ENCODE results near the gene CLBA1.

Gene CLBA1

DNA sequence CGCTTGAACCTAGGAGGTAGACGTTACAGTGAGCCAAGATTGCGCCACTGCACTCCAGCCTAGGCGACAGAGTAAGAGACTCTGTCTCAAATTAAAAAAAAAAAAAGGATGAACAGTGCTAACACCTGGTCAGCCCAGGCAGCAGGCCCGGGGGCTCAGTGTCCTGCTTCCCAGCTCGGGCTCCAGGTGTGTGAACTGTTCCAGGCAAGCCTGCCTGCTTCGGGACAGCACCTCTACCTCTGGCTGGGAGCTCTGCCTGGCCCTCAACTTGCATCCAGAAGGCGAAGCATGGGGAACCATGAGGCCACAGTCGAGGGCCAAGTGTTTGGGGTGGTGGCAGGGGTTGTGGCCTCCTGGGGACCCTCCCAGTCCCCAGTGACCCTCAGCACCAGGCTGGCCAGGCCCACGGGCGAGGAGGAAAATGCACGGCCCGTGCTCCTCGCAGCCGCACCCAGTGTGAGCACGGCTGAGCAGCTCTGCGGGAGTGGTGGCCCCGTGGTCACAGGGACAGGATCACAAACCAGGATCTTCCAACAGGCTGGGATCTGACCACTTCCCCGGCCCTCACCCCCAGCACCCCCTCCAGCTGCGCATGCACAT is 19.8 kb downstream of the CLBA1 start:
- no peak for DNase-seq (ENCODE audit: low read depth in 3 of 3)

DNA sequence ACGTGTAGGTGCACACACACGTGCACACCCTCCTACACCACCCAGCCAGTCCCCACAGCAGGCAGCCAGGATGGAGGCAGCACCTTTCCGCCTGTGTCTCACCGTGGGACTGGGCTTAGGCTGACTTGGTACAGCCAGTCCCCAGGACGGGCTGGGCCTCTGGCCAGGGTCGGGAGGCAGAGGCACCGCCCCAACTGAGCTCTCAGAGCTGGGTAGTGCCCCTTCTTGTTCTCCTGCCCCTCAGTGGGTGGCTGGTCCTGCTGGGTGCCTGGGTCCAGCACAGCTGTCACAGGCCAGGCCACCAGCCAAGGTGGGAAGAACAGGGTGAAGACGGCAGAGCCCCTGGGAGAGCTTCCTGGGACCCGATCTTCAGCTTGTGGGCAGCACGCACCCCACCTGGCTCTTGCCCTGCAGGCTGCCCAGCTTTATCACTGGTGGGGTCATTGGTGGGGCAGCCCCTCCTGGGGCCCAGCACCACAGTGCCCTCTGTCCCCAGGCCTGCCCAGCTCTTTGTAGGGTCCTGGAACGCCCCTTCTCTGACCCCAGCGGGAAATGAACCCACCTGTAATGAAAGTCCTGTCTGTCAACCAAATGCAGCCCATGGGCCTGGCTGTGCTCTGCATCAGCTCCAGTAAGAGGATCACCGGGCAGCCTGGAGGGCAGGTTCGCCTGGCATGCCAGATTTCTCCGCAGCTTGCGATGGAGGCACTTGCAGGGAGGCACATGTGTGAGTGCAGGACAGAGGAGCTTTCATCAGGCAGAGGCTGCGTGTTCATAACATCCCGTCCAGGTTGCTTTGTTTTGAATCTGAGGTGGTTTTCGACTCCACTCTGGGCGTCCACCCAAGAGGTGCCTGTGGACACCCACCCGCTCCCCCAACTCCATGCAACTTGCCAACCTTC is 20.6 kb downstream of the CLBA1 start:
- DNase-seq (ENCODE audit: low read depth in 3 of 3), result no peak

DNA sequence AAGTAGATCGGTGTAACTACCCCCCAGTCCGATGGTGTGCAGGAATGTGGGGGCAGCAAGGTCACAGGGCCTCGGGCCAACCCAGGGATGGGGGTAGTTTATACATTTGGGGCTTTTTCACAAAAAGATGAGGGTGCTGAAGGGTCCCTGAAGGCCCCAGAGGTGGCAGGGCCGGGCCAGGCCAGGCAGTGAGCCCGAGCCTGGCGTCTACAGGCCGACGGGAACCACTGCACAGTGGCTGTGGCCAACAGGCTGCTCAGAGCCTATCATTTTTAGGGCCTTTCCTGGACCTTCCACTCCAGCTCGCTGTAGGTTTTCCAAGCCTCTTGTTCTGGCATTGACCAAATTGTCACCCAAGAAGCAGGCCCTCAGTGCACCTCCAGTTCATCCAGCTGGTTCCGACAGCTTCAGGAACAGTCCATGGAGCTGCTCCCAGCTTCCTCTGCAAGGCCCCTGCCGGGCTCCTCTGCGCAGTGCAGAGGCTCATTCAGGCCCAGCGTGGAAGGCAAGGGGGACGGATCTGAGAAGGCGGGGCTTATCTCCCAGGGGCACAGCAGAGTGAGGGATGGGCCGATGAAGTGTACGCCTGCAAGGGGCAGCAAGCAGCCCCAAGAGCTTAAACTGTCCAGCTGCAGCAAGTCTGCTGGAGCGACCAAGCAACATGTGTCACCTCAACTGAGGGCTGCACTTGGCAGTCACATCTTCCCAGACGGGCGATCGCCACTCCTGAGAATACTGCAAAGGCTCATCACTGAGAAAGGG is 21.4 kb downstream of the CLBA1 start:
- no peak for DNase-seq (ENCODE audit: low read depth in 3 of 3)

DNA sequence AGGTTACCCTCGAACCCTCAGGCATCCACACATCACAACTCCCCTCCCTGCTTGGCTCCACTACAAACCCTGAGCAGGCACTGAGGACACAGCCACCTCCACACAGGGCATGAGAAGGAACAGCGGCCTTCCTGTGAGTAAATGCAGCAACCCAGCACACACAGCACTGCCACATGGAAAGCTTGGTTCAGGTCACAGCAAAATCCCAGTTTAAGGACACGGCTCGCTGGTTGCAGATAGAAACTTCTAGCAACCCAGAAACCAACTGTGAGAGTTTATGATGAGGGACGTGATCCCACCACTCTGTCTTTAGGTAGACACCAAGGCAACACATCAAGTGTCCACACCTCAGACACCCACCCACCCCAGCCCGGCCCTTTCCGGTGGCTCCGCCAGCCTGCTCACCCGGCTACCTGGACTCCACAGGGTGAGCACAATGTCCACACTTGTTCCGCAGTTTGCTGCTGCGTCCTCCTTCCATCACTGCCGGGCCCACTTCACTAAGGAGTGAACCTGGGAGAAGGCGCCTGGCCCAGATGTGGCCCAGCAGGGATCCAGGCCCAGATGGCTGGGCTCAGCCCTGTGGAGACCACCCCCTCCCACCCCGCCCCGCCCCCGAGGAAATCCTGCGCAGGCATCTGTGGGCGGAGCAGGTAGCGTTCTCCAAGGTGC is 22.1 kb downstream of the CLBA1 start:
- DNase-seq (ENCODE audit: low read depth in 3 of 3), result no peak

DNA sequence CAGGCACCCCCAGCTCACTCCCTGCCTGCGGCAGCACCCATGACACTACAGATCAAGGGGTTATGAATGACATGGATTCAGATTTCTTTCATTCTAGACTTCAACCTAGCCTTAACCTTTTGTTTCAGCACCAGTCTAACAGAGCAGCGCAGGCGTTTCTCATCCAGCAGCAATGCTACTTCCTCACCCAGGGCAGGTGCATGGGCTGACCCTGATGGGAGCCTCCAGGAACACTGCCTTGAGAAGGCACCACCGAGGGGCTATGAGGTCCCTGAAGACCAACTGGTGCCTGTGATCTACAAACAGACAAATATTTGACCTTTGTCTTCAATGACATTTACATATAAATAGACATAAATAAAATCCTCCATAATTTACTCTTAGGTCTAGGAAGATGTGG is 24.5 kb downstream of the CLBA1 start:
- DNase-seq (ENCODE audit: low read depth in 3 of 3), result no peak

DNA sequence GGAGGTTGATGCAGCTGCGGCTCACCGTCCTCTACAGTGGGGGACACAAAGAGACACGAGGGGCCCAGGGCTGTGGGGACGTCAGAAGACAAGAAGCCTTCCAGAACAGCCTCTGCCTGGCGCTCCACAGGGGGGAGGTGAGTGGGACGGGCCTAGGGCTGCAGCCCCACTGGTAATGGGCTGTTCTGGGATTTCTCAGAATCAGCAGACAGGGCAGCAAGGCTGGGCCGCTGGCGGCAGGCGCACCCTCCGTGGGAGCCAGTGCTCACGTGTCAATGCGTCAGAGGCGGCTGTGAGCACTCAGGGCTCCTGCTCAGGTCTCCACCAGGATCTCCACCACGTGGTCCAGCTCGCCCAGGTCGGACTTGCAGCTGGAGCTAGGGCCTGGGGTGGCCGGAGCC is 25.3 kb downstream of the CLBA1 start:
- DNase-seq (ENCODE audit: low read depth in 3 of 3), result no peak

DNA sequence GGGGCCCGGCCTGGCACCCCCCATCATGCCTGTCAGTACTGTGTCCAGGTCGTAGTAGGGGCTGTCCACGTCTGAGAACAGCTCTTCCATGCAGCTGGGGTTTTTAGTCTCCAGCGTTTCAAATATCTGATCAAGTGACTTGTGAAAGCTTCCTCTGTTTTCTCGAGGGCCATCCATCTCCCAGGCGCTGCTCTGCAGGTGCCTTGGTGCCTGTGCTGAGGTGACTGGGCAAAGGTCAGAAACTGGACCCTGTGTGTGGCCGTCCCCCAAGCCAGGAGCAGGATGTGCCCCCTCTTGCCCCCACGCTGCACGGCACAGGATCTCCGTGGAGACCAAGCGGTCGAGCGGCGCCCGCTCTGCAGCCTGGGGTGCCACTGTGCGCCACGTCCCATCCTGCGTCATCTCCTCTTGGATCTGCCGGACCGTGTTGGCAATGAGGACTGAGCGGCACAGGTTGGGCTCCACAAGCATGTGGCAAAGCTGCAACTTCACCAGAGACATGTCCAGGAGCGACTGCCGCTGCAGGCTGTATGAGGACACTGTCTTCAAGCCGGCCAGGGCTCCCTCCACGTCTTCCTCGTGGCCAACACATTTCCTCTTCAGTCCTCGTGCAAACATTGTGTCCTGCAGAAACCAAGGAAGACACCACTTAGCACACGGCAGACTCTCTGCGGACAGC is 25.9 kb downstream of the CLBA1 start:
- no peak for DNase-seq (ENCODE audit: low read depth in 3 of 3)

DNA sequence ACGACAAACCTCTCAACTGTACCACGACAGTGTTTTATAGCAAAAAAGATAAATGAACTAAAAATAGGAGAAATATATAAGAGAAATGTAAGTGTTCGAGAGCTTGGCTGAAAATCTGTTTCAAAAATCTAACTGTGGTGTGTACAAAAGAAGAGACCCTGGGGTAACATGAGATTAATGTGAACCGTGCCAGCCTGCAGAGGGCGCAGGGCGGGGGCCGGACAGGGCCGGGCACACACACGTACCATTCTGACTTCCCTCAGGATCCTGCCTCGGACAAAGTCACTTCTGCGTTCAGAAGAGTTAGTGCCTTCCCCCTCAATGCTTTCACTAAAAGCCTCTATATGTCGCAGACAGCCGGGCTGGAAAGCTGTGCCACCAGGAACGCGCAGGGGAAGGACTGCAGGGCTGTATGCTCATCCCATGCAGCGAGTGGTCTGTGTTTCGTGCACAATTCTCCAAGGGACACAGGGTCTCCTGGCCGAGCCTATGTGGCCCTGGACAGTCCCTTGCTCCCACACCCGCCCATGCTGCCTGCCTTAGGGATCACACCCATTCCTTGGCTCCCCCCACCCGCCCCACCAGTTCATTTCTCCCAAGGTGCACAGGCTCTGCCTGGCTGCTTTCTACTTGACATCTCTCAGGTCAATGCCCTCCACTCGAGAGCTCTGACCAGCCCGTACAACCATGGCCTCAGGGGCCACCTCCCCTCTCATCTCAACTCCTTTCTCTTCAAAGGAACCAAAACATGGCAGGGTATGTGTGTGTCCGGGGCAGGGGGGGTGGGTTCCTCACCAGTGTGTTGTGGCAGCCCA is 26.8 kb downstream of the CLBA1 start:
- DNase-seq (ENCODE audit: low read depth in 3 of 3), result no peak

DNA sequence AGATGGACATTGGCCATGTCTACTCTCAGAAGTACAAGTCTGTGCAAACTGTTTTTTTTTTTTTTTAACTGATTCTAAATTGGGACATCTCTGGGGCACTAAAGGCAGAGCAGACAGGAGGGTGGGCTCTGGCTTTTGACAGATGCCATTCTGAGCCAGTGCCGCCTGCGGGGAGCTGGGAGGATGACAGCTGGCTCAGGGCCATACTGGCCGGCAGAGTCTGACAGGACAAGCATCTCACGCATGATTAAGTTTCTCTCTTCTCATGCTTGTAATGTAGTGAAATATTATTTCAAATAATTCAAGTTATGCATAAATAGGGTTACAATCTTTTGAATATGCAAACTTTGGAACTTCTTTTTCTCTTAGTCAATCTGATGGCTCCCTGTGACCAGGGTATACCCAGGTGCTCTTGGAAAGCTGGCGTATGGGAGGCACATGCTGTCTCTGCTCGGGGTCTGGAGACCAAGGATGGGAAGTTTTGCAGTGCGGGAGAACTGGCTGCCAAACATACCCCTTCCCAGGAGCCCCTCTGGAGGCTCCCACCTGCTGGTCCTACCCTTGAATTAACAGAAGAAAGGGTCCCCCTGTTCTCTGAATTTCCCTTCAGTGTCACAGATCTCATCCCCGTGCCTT is 27.7 kb downstream of the CLBA1 start:
- no peak for DNase-seq (ENCODE audit: low read depth in 3 of 3)

DNA sequence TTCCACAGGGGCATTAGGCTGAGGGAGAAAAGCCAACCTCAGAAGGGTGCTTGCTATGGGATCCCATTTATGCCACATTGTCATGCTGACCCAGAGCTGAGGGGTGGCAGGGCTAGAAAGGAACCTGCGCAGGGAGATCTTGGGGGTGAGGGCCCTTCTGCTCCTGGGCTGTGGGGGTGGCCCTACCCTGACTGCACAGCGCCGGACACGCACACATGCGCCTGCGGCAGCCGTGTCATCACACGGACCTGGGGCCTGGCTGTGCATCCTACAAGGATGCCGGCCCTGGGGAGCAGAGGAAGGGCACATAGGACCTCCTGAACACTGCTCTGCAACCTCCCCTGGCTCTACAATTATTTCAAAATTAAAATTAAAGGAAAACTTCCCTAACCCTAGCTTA is 28.4 kb downstream of the CLBA1 start:
- no peak for DNase-seq (ENCODE audit: low read depth in 3 of 3)

DNA sequence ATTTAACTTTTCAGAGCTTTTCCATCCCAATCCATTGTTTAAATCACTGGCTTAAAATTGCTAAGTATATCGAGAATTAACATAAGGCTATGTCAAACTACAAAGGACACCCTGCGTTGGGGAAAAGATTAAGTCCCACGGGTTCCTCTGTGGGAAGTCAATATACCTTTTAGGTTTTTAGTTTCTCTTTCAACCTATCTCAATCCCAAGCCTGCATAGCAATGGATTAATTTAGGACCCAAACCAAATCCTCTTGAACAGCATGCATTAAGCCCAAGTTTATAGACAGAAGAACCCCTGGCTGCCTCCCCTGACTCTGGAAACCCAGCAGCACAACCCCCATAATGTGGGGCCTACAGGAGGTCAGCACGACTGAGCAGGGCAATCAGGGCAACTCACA is 29.0 kb downstream of the CLBA1 start:
- DNase-seq (ENCODE audit: low read depth in 3 of 3), result no peak

DNA sequence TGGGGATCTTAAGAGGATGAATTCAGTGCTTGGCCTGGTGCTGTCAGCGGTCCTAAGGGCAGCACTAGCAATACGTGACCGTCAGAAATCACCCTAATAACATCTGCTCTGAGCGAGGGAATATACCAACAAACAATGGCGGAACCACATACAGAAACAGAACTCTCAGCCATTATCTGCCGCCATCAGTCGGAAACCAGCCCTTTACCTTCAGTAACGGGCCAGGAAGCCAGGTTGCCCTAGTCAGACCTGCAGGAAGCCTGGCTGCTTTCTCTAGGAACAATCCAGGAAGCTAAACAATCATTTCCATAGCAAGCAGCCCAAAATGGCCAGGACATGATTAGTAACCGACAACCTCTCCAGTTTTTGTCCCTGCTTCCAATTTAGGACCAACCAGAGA is 29.7 kb downstream of the CLBA1 start:
- DNase-seq (ENCODE audit: low read depth in 3 of 3), result no peak

DNA sequence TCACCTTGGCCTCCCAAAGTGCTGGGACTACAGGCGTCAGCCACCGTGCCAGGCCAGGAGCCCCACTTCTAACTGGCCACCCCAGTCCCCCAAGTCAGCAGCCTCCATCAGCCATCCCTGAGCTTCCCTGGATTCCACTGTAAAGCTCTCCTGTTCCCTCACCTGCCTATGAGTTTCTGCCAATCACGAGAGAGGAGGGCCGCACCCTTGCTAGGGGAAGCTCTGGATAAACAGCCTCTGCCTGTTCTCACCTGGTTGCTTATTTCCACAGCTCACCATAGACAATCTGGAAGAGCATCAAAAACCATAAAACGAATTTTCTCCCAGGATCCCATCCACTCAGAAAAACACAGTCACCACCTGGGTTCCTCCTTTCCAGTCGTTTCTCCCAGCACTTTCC is 30.3 kb downstream of the CLBA1 start:
- no peak for DNase-seq (ENCODE audit: low read depth in 3 of 3)

DNA sequence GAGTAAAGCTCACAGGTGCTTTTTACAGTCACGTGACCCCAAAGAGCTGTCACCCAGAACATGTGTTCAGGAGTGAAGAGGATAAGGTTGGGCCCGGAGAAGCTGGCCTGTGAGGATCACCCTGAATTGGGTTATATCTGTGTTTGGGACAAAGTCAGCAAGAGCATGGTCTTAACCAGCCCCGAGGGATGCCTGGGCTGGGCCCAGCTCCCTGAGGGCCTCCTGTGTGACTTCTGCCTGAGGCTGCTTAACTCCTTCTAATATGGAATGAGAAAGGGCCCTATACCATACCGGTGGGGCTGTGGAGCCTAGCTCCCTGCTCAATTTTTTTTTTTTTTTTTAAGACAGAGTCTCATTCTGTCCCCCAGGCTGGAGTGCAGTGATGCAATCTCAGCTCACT is 32.8 kb downstream of the CLBA1 start:
- no peak for DNase-seq (ENCODE audit: low read depth in 3 of 3)

DNA sequence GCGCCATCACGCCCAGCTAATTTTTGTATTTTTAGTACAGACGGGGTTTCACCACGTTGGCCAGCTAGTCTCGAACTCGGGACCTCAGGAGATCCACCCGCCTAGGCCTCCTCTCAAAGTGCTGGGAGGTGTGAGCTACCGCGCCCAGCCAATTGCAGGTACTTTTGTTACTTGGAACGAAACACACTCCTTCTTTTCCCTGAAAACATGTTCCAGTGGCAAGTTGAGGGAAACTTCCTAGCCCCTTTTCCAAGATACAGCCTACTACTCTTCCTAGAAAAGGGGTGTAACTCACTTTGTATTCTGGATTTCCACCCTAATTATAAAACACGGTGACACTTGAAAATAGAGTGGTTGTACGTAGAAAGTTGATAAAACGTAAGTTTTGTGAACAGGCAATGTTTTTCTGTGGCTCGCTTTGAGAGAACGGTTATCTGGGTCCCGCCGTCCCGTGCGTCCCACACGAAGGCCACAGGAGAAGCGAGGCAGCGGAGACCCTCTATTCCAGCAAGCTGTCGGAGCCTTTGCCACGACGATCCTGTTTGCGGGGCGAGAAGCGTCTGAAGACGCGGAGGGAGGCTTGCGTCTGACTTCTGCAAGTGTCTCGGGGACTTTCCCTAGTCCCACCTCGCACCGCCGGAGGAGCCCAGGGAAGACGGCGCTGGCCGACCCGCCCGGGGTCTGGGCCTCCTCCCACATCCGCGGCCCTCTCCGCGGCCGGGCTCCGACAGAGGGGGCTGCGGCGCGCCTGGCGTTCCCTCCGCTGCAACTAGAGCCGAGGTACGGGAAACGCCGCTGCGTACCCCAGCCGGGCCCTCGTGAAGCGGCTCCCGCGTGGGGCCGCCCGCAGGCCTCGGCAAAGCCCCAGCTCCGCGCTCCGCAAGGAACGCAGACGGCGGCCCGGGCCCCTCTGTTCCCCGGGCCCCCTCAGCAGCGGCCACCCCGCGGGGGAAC is 34.5 kb downstream of the CLBA1 start:
- DNase-seq (ENCODE audit: low read depth in 3 of 3), result peak; percentile 30 to 57 (median 31)

DNA sequence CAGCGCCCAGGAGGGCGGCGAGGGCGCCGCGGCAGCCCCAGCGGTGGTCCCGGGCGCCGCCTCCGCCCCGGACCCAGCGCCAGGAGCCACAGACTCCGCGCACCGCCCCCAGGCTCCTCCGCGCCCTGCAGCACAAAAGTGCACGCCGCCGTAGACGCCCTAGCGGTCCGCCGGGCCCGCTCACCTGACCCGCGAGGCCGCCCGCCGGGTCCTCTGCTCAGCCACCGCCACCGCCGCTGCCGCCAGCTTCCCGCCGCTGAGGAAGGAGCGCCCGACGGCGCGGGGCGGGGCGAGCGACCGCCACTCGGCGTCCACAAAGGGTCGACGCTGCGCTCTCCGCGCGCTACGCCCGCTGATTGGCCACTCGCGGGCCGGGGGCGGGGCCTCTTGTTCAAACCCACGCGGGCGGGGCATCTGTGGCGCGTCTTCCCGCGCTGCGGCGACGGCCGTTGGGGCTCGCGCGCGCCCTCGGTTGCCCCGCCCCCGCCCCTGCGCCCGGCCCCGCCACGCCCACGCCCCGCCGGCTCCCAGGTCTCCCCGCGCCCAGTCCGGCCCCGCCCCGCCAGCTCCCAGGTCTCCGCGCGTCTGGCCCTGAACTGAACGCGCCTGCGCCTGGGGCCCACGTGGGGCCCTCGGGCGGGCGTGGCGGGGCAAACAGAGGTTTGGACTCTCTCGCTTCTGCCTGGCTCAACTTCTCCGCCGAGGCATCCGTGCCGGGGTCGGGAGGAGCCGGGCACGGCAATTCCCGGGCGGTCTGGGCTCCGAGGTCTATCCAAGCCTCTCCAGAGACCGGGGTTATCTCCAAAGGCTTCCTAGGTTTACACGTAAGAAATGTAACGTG is 35.4 kb downstream of the CLBA1 start, which contains the start of gene CDCA4:
CDCA4 (minus strand) TSS at position 269 of the 841 bp plus-strand sequence. CDS start 9,154 bp downstream, outside the sequence.
- peak; percentile 94 to 97 (median 97) for DNase-seq (ENCODE audit: low read depth in 3 of 3)

DNA sequence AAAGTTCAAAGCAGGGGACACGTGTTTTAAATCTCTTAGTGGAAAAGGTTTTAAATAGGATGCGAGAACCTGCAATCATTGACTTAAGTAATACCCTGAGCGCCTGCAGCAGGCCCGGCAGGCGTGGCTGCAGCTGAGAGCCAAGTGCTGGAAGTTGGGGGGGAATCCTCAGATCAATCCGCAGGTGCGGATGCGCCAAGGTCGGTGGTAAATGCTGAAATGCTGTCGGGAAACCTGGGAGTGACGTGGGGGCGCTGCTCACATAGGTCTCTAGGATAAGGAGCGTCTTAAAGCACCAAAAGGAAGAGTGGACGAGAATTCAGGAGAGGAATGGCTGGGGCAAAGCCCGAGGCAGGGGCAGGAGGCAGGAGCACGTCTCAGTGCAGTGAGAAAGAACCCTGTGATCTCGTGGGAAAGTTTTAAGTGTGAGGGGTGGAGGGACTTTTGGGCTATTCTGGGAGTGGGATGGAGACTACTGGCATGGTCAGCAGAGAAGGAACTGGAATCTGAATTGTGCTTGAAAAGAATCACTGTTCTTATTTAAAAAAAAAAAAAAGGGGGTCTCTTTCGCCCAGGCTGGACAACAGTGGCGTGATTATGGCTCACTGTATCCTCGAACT is 36.2 kb downstream of the CLBA1 start:
- DNase-seq (ENCODE audit: low read depth in 3 of 3), result peak in 2 of 3 experiments; percentile 20 to 48

Measured in stimulated activated CD4-positive, alpha-beta T cell treated with anti-CD3 and anti-CD28 coated beads, TNF-alpha, amount 100 ng/mL, for 24 hours (primary cell).